ENCODE results near the gene KCTD7. TPM values are rescaled to one million over a fixed set of nuclear protein-coding genes. Genes with fewer than 3 reads are reported as not detected.

Gene KCTD7
- polyA plus RNA-seq, 2 of the 4 experiments (the other 2 are of a cell fraction) = 9.7 to 10.3 TPM

GRCh38 chr7:66668677-66669076, 40.0 kb downstream of the KCTD7 start:
- 83% methylated on average over 4 of the region's 7 CpGs for WGBS (ENCODE audit: missing lambda C conversion rate)
- peaks cover 7% of the 10 kb centered on the region for H3K4me1 ChIP-seq
- peak overlapping the region in 1 of 2 experiments; percentile 34; a peak in 1 of 6 replicates for H3K27ac ChIP-seq
- ATAC-seq (no peak), FAIRE-seq (no peak), DNase-seq (ENCODE audit: low read depth in 1 of 2, low spot score in 1 of 2) (peak in 1 of 2 experiments; percentile 27)
- H3K9me3 ChIP-seq = no peaks in the 10 kb centered on the region
- no peak overlapping the region for H3K4me3 ChIP-seq
- TF ChIP-seq, protein P1, sequence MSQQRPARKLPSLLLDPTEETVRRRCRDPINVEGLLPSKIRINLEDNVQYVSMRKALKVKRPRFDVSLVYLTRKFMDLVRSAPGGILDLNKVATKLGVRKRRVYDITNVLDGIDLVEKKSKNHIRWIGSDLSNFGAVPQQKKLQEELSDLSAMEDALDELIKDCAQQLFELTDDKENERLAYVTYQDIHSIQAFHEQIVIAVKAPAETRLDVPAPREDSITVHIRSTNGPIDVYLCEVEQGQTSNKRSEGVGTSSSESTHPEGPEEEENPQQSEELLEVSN (IDR thresholded peaks at IDR 0.05; ENCODE audit: borderline replicate concordance, low read depth) = no peak
- peak; percentile 5 for TF ChIP-seq ZFP36 (IDR thresholded peaks at IDR 0.05; ENCODE audit: borderline replicate concordance, partially characterized antibody)
- TF ChIP-seq CBX8 (IDR thresholded peaks at IDR 0.05) = no peak
- no peak for TF ChIP-seq JUN (IDR thresholded peaks at IDR 0.05)
- no peak for TF ChIP-seq PHF8 (IDR thresholded peaks at IDR 0.05; ENCODE audit: borderline replicate concordance, low read depth)
- ChIA-PET POLR2A (no interaction called here), CTCF (interaction anchor here (1.4 to 1.5 kb wide), 2 partner anchors 13 to 89 kb away, joined by 3 to 4 read pairs; no protein-coding TSS in a partner anchor)
- no peak overlapping the region for H3K4me2 ChIP-seq

DNA sequence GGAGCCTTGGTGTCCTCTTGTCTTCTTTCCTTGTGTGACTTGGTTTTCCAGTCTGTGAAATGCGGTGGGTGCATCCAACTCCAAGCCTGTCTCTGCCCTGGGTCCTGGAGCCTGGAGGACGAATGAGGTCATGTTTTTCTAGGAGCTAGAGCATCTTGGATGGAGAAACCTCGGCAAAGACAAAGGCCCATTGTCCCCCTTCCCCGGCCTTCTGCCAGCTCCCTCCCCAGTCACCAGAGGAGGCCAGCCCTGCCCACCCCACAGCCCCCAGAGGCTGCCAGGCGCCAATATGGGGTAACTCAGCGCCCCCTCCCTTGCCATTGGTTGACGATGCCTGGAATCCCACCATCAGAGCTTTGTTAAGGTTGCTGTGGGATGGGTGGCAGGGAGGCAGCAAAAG, 40.4 kb downstream of the KCTD7 start:
- TF ChIP-seq GATA3 (IDR thresholded peaks at IDR 0.05; ENCODE audit: borderline replicate concordance) (no peak), EHMT2 (IDR thresholded peaks at IDR 0.05; ENCODE audit: low read depth) (no peak), RCOR1 (IDR thresholded peaks at IDR 0.05; ENCODE audit: low read depth, low read length) (no peak), POLR2AphosphoS2 (conservative IDR thresholded peaks at IDR 0.05; ENCODE audit: low read length) (no peak), RFX5 (IDR thresholded peaks at IDR 0.05) (no peak), SMC3 (IDR thresholded peaks at IDR 0.05) (no peak), BHLHE40 (IDR thresholded peaks at IDR 0.05; ENCODE audit: low read depth, low read length) (no peak), NPAS2 (CRISPR knock-in tag; IDR thresholded peaks at IDR 0.05; ENCODE audit: borderline replicate concordance) (no peak), CHD4 (IDR thresholded peaks at IDR 0.05; ENCODE audit: borderline replicate concordance) (no peak), HDAC2 (IDR thresholded peaks at IDR 0.05) (no peak), RARB (CRISPR knock-in tag; IDR thresholded peaks at IDR 0.05) (no peak), RNF2 (IDR thresholded peaks at IDR 0.05; ENCODE audit: borderline replicate concordance, low read depth) (no peak), HMGXB4 (CRISPR knock-in tag; IDR thresholded peaks at IDR 0.05; ENCODE audit: borderline replicate concordance) (no peak)
- TF ChIP-seq, protein P2, sequence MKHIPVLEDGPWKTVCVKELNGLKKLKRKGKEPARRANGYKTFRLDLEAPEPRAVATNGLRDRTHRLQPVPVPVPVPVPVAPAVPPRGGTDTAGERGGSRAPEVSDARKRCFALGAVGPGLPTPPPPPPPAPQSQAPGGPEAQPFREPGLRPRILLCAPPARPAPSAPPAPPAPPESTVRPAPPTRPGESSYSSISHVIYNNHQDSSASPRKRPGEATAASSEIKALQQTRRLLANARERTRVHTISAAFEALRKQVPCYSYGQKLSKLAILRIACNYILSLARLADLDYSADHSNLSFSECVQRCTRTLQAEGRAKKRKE (CRISPR knock-in tag; IDR thresholded peaks at IDR 0.05; ENCODE audit: low read depth) = no peak
- TF ChIP-seq, protein P3, sequence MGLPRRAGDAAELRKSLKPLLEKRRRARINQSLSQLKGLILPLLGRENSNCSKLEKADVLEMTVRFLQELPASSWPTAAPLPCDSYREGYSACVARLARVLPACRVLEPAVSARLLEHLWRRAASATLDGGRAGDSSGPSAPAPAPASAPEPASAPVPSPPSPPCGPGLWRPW (IDR thresholded peaks at IDR 0.05) = no peak
- TF ChIP-seq, protein P4, sequence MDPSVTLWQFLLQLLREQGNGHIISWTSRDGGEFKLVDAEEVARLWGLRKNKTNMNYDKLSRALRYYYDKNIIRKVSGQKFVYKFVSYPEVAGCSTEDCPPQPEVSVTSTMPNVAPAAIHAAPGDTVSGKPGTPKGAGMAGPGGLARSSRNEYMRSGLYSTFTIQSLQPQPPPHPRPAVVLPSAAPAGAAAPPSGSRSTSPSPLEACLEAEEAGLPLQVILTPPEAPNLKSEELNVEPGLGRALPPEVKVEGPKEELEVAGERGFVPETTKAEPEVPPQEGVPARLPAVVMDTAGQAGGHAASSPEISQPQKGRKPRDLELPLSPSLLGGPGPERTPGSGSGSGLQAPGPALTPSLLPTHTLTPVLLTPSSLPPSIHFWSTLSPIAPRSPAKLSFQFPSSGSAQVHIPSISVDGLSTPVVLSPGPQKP (IDR thresholded peaks at IDR 0.05; ENCODE audit: low read depth, low read length) = no peak
- ATAC-seq (no peak), FAIRE-seq (no peak), DNase-seq (ENCODE audit: low read depth in 1 of 2, low spot score in 1 of 2) (no peak)
- Histone ChIP-seq H3K4me1 (peaks cover 7% of the 10 kb centered on the region), H3K4me3 (no peak overlapping the region), H3K27ac (peak overlapping the region in 1 of 2 experiments; percentile 34; a peak in 1 of 6 replicates), H3K9me3 (no peaks in the 10 kb centered on the region), H3K4me2 (no peak overlapping the region)
- WGBS (ENCODE audit: missing lambda C conversion rate) = 91% methylated on average over 5 of the region's 7 CpGs
- ChIA-PET POLR2A (no interaction called here), CTCF (interaction anchor here (0.7 to 1.5 kb wide), 3 partner anchors 12 to 90 kb away, joined by 3 to 5 read pairs (median 4); no protein-coding TSS in a partner anchor)
